GM23248 (cell line): ENCODE data around the gene EBF3.
A peak's percentile ranks its signal among the peaks of the same experiment; 100 is the strongest.

Experiments used
- EZH2 ChIP-seq: fragments of 200-600 bp; sonication (generic); IDR thresholded peaks from 2 replicates; pipeline ENCODE4 v1.6.1; 2018; ENCODE audit warnings: antibody characterized with exemption, mild to moderate bottlenecking; ENCODE audit not compliant: insufficient read depth, poor library complexity, severe bottlenecking
- EZH2phosphoT487 ChIP-seq: fragments of 200-600 bp; sonication (generic); IDR thresholded peaks from 2 replicates; pipeline ENCODE4 v1.6.1; 2018; ENCODE audit warnings: antibody characterized with exemption, moderate library complexity, mild to moderate bottlenecking, low read depth; ENCODE audit not compliant: insufficient read depth

DNA sequence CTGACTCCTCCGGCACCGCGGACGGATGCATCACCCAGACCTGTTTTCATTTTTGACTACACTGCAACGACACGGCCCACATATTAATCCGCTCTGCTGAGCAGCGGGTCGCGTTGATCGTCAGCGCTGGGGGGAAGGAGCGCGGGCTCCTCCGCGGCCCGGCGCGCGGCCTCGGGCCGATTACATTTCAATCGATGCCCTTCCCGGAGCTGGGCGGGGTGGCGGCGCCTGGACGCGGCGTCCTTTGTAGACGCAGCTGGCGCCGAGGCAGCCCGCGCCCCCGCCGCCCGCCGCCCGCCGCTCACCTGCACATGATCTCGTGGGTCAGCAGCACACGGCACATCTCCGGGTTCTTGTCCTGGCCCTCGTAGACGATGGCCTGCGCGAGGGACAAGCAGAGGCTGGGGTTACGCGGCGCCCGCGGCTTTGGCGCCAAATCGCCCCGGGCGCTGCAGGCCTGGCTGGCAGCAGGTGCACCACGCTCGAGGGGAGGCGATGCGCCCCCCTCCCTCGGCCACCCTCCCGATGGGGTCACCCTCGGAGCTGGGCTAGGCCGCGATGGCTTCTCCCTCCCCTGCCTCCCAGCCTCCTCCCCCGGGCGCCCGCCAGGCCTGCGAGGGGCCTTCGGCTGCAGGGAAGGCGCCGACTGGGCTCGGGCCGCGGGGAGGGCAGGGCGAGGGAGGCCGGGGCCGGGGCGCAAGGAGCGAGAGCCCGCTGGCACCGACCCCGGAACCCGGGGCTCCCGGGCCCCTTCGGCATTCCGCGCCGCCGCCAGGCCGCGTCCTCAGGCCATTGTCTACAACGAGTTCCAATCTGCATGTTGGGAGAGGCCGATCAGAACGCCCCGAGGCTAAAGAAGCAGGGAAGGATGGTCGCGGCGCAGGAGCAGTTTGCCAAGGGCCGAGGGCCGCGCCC is 5.2 kb downstream of the EBF3 start:
- TF ChIP-seq EZH2phosphoT487 (0 out of 2 replicates have a peak, but pooled peaks have one; percentile 36), EZH2 (no peak)
